ENCODE measurements around the gene MYO5B.

Gene MYO5B

DNA sequence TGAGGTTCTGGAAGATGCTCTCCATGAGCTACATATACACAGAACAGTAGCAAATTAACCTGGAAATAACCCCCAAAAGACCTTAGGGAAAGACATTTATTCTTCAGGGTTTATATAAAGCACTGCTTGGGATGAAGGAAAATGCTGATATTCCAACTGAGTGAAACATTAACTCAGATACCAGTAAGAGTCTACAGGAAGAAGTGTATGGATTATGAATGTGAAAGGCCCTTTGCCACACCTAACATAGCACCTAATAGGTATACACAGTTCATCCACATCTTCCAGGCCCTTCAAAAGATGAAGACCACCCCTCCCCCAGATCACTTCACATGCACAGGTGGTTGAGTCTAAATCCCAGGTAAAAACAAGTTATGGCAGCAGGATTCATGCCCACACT lies 50.4 kb downstream of the MYO5B start:
- DNase-seq, result no peak

DNA sequence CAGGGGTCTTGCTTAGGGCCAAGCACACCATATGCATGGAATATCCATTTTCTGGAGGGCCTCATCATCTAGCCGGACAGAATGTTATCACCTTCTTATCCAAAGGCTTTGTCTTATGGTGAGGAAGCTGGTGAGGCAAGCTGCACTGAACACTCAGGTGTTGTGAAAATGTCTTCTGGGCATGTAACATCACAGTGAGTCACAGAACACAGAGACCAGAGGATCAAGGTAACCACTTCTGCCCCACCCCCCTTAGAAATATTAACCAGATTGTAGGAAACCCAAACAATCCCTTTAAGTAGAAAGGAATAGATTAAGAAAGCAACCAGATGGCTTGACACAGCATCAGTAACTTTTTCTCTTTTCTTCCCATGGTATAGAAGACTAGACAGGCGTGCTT lies 51.1 kb downstream of the MYO5B start:
- no peak for DNase-seq

DNA sequence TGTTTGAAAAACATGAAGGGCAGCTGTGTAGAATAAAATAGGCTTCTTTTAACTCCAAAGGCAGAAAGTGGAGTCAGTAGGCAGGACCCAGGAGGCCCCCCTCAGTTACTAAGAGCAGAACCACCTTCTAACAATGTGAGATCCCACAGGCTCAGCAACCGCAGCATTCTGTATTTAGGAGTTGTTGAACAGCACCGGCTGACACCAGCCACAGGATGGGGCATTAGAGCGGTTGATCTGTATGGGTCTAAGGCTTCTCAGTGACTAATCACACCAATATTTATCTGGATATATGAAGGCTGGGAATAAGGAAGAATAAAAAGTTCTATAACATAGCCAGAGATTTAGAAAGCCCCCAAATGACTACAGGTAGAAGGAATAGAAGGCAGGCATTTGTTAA lies 51.7 kb downstream of the MYO5B start:
- no peak for DNase-seq

GRCh38 chr18:50142441-50143120 lies 52.4 kb downstream of the MYO5B start:
- DNase-seq, result no peak

- no peak for DNase-seq
Measured at GRCh38 chr18:50138181-50139064, 56.5 kb downstream of the MYO5B start.

DNA sequence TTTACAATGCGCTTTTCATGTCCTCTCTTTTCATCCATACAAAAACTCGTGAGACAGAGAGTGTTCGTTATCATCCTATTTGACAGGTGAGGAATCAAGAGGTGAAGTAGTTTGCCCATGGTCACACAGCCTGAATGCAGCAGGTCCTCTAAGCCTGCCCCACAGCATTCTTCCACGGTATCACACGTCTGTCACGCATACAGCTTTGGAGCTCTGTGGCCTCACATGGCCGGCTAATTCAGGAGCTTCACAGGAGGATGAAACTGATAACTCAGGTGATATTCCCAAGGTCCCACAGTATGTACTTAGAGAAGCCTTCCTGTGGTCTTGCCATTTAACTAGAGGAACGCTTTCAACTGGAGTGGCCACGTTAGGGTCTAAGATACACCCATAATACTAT lies 59.0 kb downstream of the MYO5B start:
- DNase-seq, result no peak

GRCh38 chr18:50133526-50133925 lies 61.4 kb downstream of the MYO5B start:
- no peak for DNase-seq

GRCh38 chr18:50131591-50131990 lies 63.4 kb downstream of the MYO5B start:
- no peak for DNase-seq

DNA sequence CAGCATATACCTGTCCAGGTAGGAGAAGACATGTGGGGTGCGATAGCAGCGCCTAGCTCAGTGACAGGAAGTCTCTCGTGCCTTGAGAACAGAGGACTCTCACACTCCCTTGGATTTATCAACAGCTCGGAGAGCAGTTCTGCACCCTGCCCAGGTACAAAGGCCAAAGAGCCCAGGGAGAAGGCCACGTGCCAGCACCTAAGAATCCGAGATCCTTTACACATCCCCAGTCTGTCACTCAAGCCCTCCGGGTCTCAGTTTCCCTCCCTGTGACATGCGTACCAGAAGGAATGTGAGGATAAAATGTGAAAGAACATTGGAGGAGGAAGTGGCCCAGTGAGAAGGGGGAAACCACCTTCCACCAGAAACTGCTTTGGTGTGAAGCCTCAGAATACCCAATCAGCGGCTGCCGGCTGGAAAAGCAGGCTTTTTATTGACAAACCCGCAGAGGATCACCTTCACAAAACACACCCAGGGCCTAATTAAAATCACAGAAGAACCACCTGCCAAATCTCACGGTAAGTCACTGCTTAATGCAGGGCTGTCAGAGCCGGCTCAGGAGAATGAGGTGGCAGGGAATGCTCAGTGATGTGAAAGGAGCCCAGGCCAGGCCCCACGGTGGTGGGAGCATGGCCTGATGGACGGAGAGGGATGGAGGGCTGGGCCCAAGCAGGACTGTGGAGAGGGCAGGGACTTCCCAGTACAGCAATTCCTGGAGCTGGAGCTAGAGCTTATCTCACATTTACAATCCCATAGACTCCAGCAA lies 66.3 kb downstream of the MYO5B start:
- DNase-seq, result no peak

DNA sequence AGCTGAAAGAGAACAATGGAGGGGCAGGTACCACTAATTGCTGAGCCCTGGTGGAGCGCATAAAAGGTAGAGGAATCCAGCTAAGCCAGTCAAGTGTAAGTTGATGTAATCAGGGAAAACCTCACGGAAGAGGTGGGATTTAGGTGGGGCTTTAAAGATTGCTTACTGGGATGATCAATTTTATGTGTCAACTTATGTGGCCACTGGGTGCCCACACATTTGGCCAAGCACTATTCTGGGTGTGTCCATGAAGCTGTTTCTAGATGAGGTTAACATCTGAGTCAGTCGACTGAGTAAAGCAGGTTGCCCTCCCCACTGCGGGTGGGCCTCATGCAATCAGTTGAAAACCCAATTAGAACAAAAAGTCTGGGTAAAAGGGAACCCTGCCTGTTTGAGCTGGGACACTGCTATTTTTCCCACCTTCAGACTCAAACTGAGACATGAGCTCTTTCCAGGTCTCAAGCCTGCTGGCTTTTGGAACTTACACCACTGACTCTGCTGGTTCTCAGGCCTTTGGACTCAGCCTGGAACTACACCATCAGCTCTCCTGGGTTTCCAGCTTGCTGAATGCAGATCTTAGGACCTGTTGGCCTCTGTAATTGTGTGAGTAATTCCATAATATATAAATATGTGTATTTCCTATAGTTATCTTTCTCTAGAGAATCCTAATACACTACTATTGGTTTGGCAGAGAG lies 67.3 kb downstream of the MYO5B start:
- no peak for DNase-seq

DNA sequence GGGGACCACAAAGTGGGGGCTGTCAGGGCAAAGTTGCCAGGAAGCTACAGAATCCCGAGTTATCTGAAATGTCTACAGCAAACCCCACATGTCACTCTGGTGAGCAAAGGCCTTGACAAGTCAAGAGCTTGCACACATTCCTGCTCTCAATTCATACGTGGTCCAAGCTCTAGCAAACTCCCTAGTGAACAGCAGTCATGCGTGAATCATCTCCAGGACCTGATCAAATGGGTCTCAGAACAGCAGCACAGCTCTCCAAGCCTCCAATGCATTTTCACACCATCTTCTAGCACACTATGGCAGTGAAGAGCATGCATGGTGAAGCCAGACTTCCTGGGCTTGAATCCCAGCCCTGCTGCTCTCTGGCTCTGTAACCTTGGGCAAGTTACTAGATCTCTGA lies 68.5 kb downstream of the MYO5B start:
- no peak for DNase-seq

- DNase-seq, result no peak
Measured at GRCh38 chr18:50125456-50125855, 69.5 kb downstream of the MYO5B start.

GRCh38 chr18:50119296-50119695 lies 75.7 kb downstream of the MYO5B start:
- no peak for DNase-seq

DNA sequence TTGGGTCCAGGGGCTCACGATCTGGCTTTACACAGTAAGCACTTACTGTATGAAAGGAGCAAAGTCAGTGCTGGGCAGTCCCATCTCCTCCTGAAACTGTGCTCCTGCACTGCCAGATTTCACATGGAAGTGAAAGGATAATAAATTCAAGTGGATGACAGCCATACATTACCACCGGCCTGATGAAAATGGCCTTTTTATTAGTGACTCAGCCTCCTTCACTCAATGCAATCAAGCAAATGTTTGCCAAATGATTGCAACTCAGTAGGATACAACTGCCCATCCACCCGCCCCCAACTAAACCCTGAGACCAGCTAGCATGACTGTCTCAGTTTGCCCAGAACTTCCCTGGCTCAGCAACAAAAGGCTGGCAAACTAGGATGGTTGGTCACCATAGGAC lies 77.1 kb downstream of the MYO5B start:
- no peak for DNase-seq

DNA sequence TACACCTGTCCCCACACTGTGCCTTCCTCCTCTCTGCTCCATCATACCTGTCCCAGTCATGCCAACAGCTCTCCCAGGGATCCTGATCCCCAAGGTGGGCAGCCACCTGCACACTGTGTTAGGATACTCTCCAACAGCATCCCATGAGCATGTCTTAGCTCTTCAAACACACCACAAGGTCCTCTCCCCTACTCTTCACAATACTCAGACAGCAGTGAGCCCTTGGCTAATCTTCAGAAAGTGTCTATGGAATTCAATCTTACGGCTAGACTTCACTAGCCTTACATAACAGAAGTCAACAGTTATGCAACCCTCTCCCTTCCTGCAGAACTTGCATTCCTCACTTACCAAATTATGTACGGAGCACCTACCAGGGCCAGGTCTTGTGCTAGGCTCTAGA lies 79.9 kb downstream of the MYO5B start:
- DNase-seq, result no peak

GRCh38 chr18:50114448-50114847 lies 80.5 kb downstream of the MYO5B start:
- no peak for DNase-seq

DNA sequence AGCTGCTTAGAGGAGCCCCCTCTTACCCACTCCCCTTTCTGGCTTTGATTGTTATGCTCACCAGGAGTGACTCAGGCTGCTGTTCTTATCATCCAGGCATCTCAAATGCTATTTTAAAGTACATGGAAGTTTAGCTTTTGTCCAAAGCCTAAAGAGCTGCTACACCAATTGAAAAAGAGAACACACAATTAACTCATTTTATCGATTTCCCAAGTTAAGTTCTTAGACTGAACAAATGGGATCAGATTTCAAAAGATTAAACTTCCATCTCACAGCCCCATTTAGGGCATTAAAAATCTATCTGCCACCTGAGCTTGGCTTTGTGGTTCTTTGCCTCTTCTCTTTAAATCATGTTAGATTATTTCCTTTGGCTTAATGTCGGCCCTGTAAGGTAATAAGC lies 81.2 kb downstream of the MYO5B start:
- DNase-seq, result no peak

DNA sequence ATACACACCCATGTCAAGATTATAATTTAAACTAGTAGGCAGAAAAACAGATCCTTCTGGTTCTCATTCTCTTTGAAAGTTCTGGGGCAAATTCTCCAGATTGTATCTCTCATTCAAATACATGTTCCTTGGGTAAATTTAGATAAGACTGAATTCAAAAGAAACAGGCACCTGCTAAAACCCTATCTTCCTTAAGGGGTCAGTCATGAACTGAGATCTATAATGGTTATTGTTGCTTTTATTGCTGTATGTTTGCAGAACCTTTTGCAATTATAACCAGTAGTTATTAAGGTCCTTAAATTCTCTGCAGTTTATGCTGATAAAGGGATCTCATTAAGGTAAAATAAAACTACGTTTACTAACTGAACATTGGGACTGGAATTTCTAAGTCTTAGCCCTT lies 83.5 kb downstream of the MYO5B start:
- no peak for DNase-seq

DNA sequence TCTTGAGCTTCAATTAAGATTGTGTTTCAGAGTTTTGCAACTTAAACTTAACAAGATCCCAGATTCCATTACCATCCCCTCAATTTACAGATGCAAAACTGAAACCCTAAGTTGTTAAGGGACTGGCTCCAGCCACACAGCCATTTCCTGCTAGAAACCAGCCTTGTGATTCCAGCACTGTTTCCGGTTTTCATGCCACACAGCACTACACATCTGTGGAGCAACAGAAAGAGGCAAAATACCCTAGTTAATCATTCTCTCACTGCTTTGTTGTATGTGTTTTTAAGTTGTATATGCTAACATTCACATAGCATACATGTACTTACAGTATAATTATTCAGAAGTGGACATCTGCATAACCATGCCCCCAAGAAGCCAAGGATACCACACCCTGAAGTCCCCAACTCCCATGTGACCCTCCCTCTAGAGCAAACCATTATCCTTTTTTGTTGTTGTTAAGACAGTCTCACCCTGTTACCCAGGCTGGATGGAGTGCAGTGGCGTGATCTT lies 87.4 kb downstream of the MYO5B start:
- DNase-seq, result no peak

DNA sequence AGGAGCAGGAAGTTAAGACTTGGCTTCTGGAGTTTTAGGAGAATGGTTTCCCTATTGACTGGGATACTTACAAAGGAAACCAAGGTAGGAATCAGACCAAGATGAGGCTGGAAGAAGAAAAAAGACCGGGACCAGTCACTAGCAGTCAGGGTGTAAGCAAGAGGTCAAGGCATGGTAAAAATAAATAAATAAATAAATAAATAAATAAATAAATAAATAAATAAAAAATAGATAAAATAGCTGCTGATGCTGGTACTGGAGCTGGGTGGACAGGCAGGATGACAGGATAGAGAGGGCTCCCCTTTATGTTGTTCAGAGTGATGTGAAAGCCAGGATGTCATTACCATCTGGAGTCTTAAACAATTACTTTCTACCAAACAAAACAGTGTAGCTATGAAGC lies 89.9 kb downstream of the MYO5B start:
- DNase-seq, result no peak

DNA sequence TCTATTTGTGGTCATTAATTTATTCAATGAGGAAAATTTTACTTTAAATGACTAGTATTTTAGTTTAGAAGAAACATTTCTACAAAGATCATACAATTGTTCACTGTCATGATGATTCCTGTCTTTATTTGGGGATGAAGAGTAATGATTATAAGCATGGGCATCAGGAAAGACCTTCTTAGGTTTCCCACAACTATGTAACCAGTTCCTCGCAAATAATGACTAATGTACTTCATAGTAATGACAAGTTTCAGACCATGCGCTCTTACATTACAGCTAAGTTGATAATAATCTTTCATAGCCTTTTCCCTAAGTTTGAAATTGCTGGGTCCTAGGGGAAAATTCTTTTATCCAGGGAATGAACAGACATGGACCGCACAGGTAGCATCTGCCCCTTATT lies 90.5 kb downstream of the MYO5B start:
- DNase-seq, result no peak

- DNase-seq, result no peak
Measured at GRCh38 chr18:50099725-50100407, 95.1 kb downstream of the MYO5B start.

All from T-helper 9 cell (primary cell).